GM12878 (cell line): ENCODE measurements around the gene GPC3. TPM values are rescaled to one million over a fixed set of nuclear protein-coding genes. Genes with fewer than 3 reads are reported as not detected.

Source experiments
- ATAC-seq: fragments of 200-7000 bp; cut with Tn5 transposase; 3 replicates; pipeline ENCODE4 v1.9.1; 2020; ENCODE audit warnings: mild to moderate bottlenecking, moderate library complexity
- BruUV-seq: library from RNA; stranded (reverse); fragments of 400-500 nt; replicated peaks from 2 replicates; lab custom pipeline; 2021; lab: Mats Ljungman, UMichigan
- CTCF ChIA-PET: fragments of 300-600 bp; sonication (Branson Sonifier 250); formaldehyde crosslinking; extraction: SDS; loops from one replicate; lab custom pipeline; 2021; ENCODE audit warnings: inconsistent platforms; lab: Yijun Ruan, JAX
- POLR2A ChIA-PET: fragments of 350-600 bp; formaldehyde crosslinking; extraction: SDS; loops from one replicate; lab custom pipeline; 2021; ENCODE audit warnings: inconsistent platforms; lab: Charles Lee
- RAD21 ChIA-PET: fragments of 300-600 bp; sonication (Branson Sonifier 250); formaldehyde crosslinking; loops from one replicate; lab custom pipeline; 2023; ENCODE audit warnings: antibody characterized with exemption; ENCODE audit not compliant: unreplicated experiment; lab: Charles Lee
- SMC1A ChIA-PET: fragments of 300-600 bp; sonication (Branson Sonifier 250); formaldehyde crosslinking; loops from one replicate; lab custom pipeline; 2023; ENCODE audit not compliant: unreplicated experiment, uncharacterized antibody; lab: Charles Lee
- DNase-seq: peaks from one replicate; pipeline ENCODE4 v3.0.0-alpha.2; 2011; ENCODE audit warnings: low read depth, low spot score
- FAIRE-seq: peaks from 3 replicates; lab custom pipeline; 2011; peaks lifted over from hg19 to GRCh38; lab: Jason Lieb, UNC
- H2AFZ ChIP-seq: 2 replicates; pipeline ENCODE4 v1.6.0; 2011; ENCODE audit warnings: low read depth, low read length, control low read depth; ENCODE audit not compliant: control insufficient read depth
- H3K27ac ChIP-seq: 2 replicates; pipeline ENCODE4 v1.5.1; 2011; ENCODE audit warnings: control low read depth; ENCODE audit not compliant: control insufficient read depth, insufficient read depth
- H3K27me3 ChIP-seq, 2 experiments: replicated peaks in 1 of 2; 2 replicates each; pipeline versions ENCODE4 v1.6.0 to v1.6.1; 2011; ENCODE audit warnings: low read length in 1 of 2; ENCODE audit not compliant: control insufficient read depth in 2 of 2, insufficient read depth in 2 of 2
- H3K36me3 ChIP-seq, 2 experiments: 2 replicates each; pipeline ENCODE4 v1.5.1; 2011; ENCODE audit warnings: low read length in 1 of 2; ENCODE audit not compliant: control insufficient read depth in 2 of 2, insufficient read depth in 2 of 2
- H3K4me1 ChIP-seq: 2 replicates; pipeline ENCODE4 v1.6.1; 2011; ENCODE audit warnings: mild to moderate bottlenecking, low read length, moderate library complexity, mixed read lengths; ENCODE audit not compliant: control insufficient read depth, insufficient read depth
- H3K4me2 ChIP-seq: 2 replicates; pipeline ENCODE4 v1.6.0; 2011; ENCODE audit warnings: control low read depth; ENCODE audit not compliant: control insufficient read depth, insufficient read depth
- H3K4me3 ChIP-seq: fragments of 200-600 bp; sonication (generic); 2 replicates; pipeline ENCODE4 v1.5.1; 2016
- H3K79me2 ChIP-seq: 2 replicates; pipeline ENCODE4 v1.6.0; 2011; ENCODE audit warnings: low read length; ENCODE audit not compliant: control insufficient read depth, insufficient read depth
- H3K9ac ChIP-seq: 2 replicates; pipeline ENCODE4 v1.8.0; 2011; ENCODE audit warnings: low read length, control low read depth, mixed read lengths; ENCODE audit not compliant: control insufficient read depth, insufficient read depth
- H3K9me3 ChIP-seq: replicated peaks from 3 replicates; pipeline ENCODE4 v1.5.1; 2011; ENCODE audit warnings: mild to moderate bottlenecking, low read length; ENCODE audit not compliant: control insufficient read depth, insufficient read depth
- H4K20me1 ChIP-seq: 2 replicates; pipeline ENCODE4 v1.6.0; 2011; ENCODE audit not compliant: control insufficient read depth, insufficient read depth
- CEBPB ChIP-seq, 2 experiments: fragments of 150-350 bp in 1 of 2; IDR thresholded peaks; 2 replicates each; pipeline ENCODE4 v1.6.1; 2012 to 2014; ENCODE audit warnings: low read depth in 2 of 2, low read length in 2 of 2, borderline replicate concordance in 1 of 2, inconsistent platforms in 1 of 2
- NFYB ChIP-seq: IDR thresholded peaks from 2 replicates; pipeline ENCODE4 v1.6.1; 2011; ENCODE audit warnings: low read depth, mild to moderate bottlenecking, low read length, improper control_type of control experiment, moderate library complexity; ENCODE audit not compliant: insufficient read depth
- RCOR1 ChIP-seq: conservative IDR thresholded peaks from 2 replicates; pipeline ENCODE4 v1.6.1; 2012; ENCODE audit warnings: low read depth, low read length, improper control_type of control experiment
- ZNF207 ChIP-seq: fragments of 450-650 bp; IDR thresholded peaks from 2 replicates; pipeline ENCODE4 v1.6.1; 2014; ENCODE audit warnings: antibody characterized with exemption, mild to moderate bottlenecking, borderline replicate concordance
- WGBS: methylation state at CpG from one replicate; pipeline ENCODE4 v1.1.6; 2016; ENCODE audit warnings: low lambda C conversion rate; ENCODE audit not compliant: insufficient replicate concordance, insufficient coverage; ENCODE audit errors: missing lambda C conversion rate; 5-methylcytosine and 5-hydroxymethylcytosine counted together
- in situ Hi-C: fragments of 300-500 bp; cut with MboI; formaldehyde crosslinking; loops from 9 replicates; pipeline ENCODE4 v1.14.3; 2018; ENCODE audit warnings: mixed read lengths
- intact Hi-C: fragments of 100-400 bp; cut with micrococcal nuclease; formaldehyde crosslinking; loops from one replicate; pipeline ENCODE4 v1.14.2; 2022; ENCODE audit not compliant: unreplicated experiment
- polyA plus RNA-seq, 11 experiments: library from polyadenylated mRNA; depleted of rRNA in 4 of 11; unstranded in 6 of 11; stranded (reverse) in 5 of 11; fragments of >200 nt; fragmentation: Nextera tagmentation in 4 of 11; fragmentation: Illumina TruSeq in 1 of 11; extraction: Ambion mirVana in 4 of 11; extraction: Trizol in 1 of 11; gene quantifications; 1 replicate in 1 of 11; 2 replicates in 10 of 11; pipeline versions ENCODE4 v1.2.1 to v1.2.3, GENCODE V29; 2011 to 2016; ENCODE audit warnings: inconsistent platforms in 2 of 11, missing spikeins in 2 of 11, low read depth in 1 of 11
- total RNA-seq, 4 experiments: library from RNA; depleted of rRNA in 3 of 4; stranded (reverse); fragments of >200 nt in 3 of 4; fragmentation: Illumina TruSeq in 1 of 4; extraction: Trizol in 1 of 4; gene quantifications; 2 replicates each; pipeline versions ENCODE4 v1.2.1 to v1.2.3, GENCODE V29; 2013 to 2021

GPC3 gene
- total and polyA plus RNA-seq, 10 of the 15 experiments (the other 5 are each of a cell fraction or from before 2014, with no cell fraction given) = 0.09 to 0.82 TPM; not detected in 8

GRCh38 chrX:133538148-133538547, 447.2 kb downstream of the GPC3 start:
- intact Hi-C loops = no loop called here
- BruUV-seq = no TSS peak
- in situ Hi-C loops = no loop called here
- no peak overlapping the region for H3K9ac ChIP-seq
- no peak overlapping the region for H3K4me3 ChIP-seq
- no peaks in the 10 kb centered on the region for H3K9me3 ChIP-seq
- H2AFZ ChIP-seq = no peak overlapping the region
- no peaks in the 10 kb centered on the region for H3K27me3 ChIP-seq
- no peak overlapping the region for H3K27ac ChIP-seq
- RAD21 ChIA-PET = no interaction called here
- no peaks in the 10 kb centered on the region for H3K79me2 ChIP-seq
- POLR2A ChIA-PET = no interaction called here
- no peak overlapping the region for H3K4me2 ChIP-seq
- WGBS = 18% methylated on average over 4 of the region's 4 CpGs
- SMC1A ChIA-PET = no interaction called here
- FAIRE-seq (no peak), DNase-seq (no peak), ATAC-seq (no peak)
- H3K4me1 ChIP-seq = no peaks in the 10 kb centered on the region
- H4K20me1 ChIP-seq = no peaks in the 10 kb centered on the region
- TF ChIP-seq NFYB (no peak), ZNF207 (no peak), CEBPB (IDR thresholded peaks at IDR 0.05; ENCODE audit: borderline replicate concordance in 1 of 2, low read depth in 2 of 2, low read length in 2 of 2) (no peak)
- H3K36me3 ChIP-seq = no peaks in the 10 kb centered on the region
- CTCF ChIA-PET = interaction anchor here (0.6 kb wide), 1 partner anchor 463 kb away, joined by 4 read pairs; no protein-coding TSS in a partner anchor

GRCh38 chrX:133537142-133537541, 448.3 kb downstream of the GPC3 start:
- FAIRE-seq (no peak), DNase-seq (no peak), ATAC-seq (no peak)
- intact Hi-C loops = no loop called here
- Histone ChIP-seq H2AFZ (no peak overlapping the region), H3K4me1 (no peaks in the 10 kb centered on the region), H3K9ac (no peak overlapping the region), H3K4me2 (no peak overlapping the region), H3K79me2 (no peaks in the 10 kb centered on the region), H3K36me3 (no peaks in the 10 kb centered on the region), H3K4me3 (no peak overlapping the region), H4K20me1 (no peaks in the 10 kb centered on the region)
- in situ Hi-C loops = no loop called here
- ChIA-PET RAD21 (no interaction called here), SMC1A (no interaction called here), CTCF (no interaction called here), POLR2A (no interaction called here)
- 0% methylated on average over 3 of the region's 3 CpGs for WGBS
- TF ChIP-seq RCOR1 = no peak
- TF ChIP-seq, all 136 proteins: peak for 0
- no TSS peak for BruUV-seq
- Histone ChIP-seq H3K27me3 (no peaks in the 10 kb centered on the region), H3K9me3 (no peaks in the 10 kb centered on the region), H3K27ac (no peak overlapping the region)
